ACHN (cell line): Measurements from ENCODE around the gene WDR12.
A peak's percentile ranks its signal among the peaks of the same experiment; 100 is the strongest.
"Not testable (repeated sequence)": the region's sequence is repeated elsewhere in the genome, so short reads cannot be mapped to it uniquely, and the experiment has no call there.

ENCODE experiments used
- DNase-seq: peaks from one replicate; pipeline ENCODE4 v3.0.0-alpha.2; 2015
- in situ Hi-C: cut with HindIII; loops from 2 replicates; pipeline ENCODE4 v1.10.0; 2017; ENCODE audit warnings: low sequenced_read_pairs, low pct_ligation_motif_present, low pct_unique_long_range_greater_than_20kb

The WDR12 gene

GRCh38 chr2:202911512-202912341, at the start of gene WDR12, which contains the start of gene CARF:
TSS of gene WDR12 (minus strand) at chr2:202911673. CDS start at chr2:202911476, 197 bp downstream.
TSS of gene CARF (plus strand) at chr2:202912275. CDS start at chr2:202941903, 29,628 bp downstream.
- in situ Hi-C loops = no loop called here

GRCh38 chr2:202960524-202960923, 49.1 kb upstream of the WDR12 start:
- in situ Hi-C loops = no loop called here
- DNase-seq = no peak

More at GRCh38 chr2:202911512-202912341, at the start of gene WDR12, which contains the start of gene CARF:
- peak; percentile 96 for DNase-seq

DNA sequence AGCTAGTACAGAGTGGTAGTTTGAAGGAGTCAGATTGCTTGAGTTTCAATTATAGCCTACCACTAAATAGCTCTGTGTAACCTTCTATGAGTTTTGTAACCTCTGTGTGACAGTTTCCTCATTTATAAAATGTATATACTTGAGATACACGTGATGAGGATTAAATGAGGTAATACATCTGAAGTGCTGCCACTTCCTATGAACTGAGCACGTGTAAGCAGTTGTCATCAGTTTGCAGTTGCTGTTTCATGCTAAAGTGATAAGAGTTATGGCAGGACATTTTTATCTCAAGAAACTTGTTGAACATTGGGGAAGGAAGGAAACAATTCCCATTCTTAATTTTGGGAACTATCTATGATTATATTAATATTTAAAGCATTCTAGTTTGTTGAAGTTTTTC, 39.1 kb upstream of the WDR12 start:
- in situ Hi-C loops = no loop called here
- no peak for DNase-seq

DNA sequence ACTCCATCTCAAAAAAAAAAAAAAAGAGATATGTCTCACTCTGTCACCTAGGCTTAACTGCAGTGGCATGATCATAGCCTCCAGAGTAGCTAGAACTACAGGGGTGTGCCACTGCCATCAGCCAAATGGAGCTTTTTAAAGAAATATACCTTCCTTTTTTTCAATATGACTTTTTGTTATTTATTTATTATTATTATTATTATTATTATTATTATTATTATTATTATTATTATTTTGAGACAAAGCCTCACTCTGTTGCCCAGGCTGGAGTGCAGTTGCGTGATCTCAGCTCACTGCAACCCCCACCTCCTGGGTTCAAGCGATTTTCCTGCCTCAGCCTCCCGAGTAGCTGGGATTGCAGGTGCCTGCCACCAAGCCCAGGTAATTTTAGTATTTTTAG, 37.9 kb upstream of the WDR12 start:
- DNase-seq, in situ Hi-C loops: not testable (repeated sequence)

GRCh38 chr2:202945497-202945896, 34.0 kb upstream of the WDR12 start:
- DNase-seq = no peak
- in situ Hi-C loops = no loop called here

GRCh38 chr2:202944816-202945215, 33.3 kb upstream of the WDR12 start:
- in situ Hi-C loops = no loop called here
- no peak for DNase-seq

GRCh38 chr2:202944408-202944807, 32.9 kb upstream of the WDR12 start:
- DNase-seq = peak; percentile 28
- in situ Hi-C loops = no loop called here

DNA sequence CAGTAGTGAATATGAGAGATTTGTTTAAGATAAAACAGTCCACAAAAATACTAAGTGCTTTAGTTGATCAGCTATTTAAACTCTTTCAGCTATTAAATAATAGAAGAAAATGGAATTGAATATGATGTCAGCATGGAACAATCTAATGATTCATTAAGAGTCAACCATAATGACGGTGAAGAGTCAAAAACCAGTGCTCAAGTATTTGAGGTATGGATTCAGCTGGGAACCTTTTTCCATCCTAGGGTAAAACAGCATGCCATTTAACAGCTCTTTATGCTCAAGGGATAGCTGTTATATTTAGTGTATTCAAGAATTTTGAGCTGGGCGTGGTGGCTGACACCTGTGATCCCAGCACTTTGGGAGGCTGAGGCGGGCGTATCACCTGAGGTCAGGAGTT, 30.3 kb upstream of the WDR12 start:
- in situ Hi-C loops = no loop called here
- DNase-seq = no peak

DNA sequence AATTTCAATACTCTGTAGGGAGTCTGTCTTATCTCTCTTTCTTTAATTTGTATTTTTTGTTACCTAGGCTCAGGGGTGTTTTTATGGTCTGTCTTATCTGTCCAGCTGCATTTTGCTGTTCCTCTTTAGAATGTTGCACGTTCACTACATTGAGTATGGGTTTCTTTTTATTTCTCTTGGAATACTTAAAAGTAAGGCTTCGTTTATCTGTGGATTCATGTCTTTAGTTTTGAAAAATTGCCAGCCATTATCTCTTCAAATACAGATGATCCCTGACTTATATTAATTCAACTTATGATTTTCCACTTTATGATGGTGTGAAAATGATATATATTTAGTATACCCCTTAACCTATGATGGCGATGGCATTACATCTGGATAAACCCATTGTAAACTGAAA, 27.5 kb upstream of the WDR12 start:
- in situ Hi-C loops = no loop called here
- DNase-seq = no peak

- in situ Hi-C loops = no loop called here
- DNase-seq = no peak
Measured at GRCh38 chr2:202934456-202934855, 23.0 kb upstream of the WDR12 start.

DNA sequence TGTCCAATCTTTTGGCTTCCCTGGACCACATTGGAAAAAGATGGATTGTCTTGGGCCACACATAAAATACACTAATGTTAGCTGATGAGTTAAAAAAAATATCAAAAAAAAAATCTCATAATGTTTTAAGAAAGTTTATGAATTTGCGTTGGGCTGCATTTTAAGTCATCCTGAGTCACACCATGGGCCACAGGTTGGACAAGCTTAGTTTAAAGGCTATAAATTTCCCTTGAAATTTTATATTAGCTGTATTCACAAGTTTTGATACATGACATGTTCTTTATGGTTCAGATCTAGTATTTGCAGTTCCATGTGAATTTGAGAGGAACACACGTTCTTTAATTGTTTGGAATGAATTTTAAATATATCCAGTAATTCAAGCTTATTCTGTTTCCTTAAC, 22.5 kb upstream of the WDR12 start:
- in situ Hi-C loops = no loop called here

GRCh38 chr2:202933139-202933510, 21.7 kb upstream of the WDR12 start:
- in situ Hi-C loops = no loop called here
- DNase-seq = no peak

More for the DNA sequence above, 22.5 kb upstream of the WDR12 start:
- DNase-seq = no peak

GRCh38 chr2:202932425-202933138, 21.1 kb upstream of the WDR12 start:
- no peak for DNase-seq
- in situ Hi-C loops = no loop called here

DNA sequence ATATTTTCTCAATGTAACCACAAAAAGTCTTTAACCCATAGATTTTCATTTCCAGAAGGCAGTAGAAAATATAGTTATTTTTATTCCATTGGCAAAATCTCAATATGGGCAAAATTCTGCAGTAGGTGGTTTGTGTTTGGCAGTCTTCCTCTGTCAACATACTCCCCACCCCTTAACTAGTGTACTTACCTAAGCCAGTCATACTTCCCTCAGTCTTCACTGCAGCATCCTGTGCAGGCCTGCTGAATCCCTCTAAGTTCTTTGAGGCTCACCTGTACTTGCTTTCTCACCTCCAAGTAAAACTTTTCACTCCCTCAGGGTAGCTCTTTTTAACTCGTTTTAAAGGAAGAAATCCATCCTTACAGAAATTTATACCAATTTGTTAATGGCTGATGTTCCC, 7.4 kb upstream of the WDR12 start:
- in situ Hi-C loops = no loop called here
- DNase-seq = no peak

- DNase-seq = not testable (repeated sequence)
Measured at GRCh38 chr2:202912342-202913201, 1.1 kb upstream of the WDR12 start.

DNA sequence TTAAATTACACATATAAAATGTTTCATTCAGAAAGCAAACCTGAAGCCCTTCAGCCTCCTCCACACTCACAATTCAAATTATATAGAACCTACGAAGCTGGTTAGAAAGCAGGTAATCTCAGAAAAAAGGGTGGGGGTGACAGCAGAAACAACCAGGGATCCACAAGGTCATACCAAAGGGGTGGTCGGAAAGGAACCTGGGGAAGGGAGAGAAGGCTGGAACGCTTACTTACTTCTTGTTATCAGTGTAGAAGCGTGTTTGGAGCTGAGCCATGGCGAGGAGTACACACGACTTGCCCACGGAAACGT, 316 bp downstream of the WDR12 start:
- DNase-seq = no peak
- in situ Hi-C loops = no loop called here

More at GRCh38 chr2:202912342-202913201, 1.1 kb upstream of the WDR12 start:
- in situ Hi-C loops = not testable (repeated sequence)

GRCh38 chr2:202910698-202911097, 775 bp downstream of the WDR12 start:
- no peak for DNase-seq
- in situ Hi-C loops = no loop called here

GRCh38 chr2:202910250-202910649, 1.2 kb downstream of the WDR12 start:
- DNase-seq, in situ Hi-C loops: not testable (repeated sequence)
